Measurements from ENCODE around the gene CRTC3. TPM values are rescaled to one million over a fixed set of nuclear protein-coding genes. Genes with fewer than 3 reads are reported as not detected.
A peak's percentile ranks its signal among the peaks of the same experiment; 100 is the strongest.
"Not testable (repeated sequence)": the region's sequence is repeated elsewhere in the genome, so short reads cannot be mapped to it uniquely, and the experiment has no call there.

The CRTC3 gene
- polyA plus RNA-seq, 1 donor from 2014 or later: 25.9 TPM

- peaks cover 0 to 1% (median 0%) of the 10 kb centered on the region in 3 donors for H3K9me3 Mint-ChIP-seq
- peaks cover 1% of the 10 kb centered on the region for H3K36me3 Mint-ChIP-seq
- H3K4me3 Mint-ChIP-seq: peak overlapping the region; percentile 73 to 94 (median 82)
- H3K4me1 Mint-ChIP-seq: peaks cover 29 to 50% (median 48%) of the 10 kb centered on the region in 3 donors
- peaks cover 35% of the 10 kb centered on the region for H3K27me3 Mint-ChIP-seq
- H3K27ac Mint-ChIP-seq: peak overlapping the region in 1 of 3 donors; percentile 82
Measured at GRCh38 chr15:90664650-90665287, 135.0 kb downstream of the CRTC3 start.

GRCh38 chr15:90665288-90666134 lies 135.8 kb downstream of the CRTC3 start:
- Mint-ChIP-seq H3K27me3 (peaks cover 33% of the 10 kb centered on the region), H3K4me3 (peak overlapping the region; percentile 44 to 94 (median 86)), H3K9me3 (peaks cover 0 to 1% (median 0%) of the 10 kb centered on the region in 3 donors), H3K27ac (peak overlapping the region in 1 of 3 donors; percentile 82), H3K4me1 (peaks cover 27 to 43% (median 42%) of the 10 kb centered on the region in 3 donors), H3K36me3 (peaks cover 1% of the 10 kb centered on the region)

DNA sequence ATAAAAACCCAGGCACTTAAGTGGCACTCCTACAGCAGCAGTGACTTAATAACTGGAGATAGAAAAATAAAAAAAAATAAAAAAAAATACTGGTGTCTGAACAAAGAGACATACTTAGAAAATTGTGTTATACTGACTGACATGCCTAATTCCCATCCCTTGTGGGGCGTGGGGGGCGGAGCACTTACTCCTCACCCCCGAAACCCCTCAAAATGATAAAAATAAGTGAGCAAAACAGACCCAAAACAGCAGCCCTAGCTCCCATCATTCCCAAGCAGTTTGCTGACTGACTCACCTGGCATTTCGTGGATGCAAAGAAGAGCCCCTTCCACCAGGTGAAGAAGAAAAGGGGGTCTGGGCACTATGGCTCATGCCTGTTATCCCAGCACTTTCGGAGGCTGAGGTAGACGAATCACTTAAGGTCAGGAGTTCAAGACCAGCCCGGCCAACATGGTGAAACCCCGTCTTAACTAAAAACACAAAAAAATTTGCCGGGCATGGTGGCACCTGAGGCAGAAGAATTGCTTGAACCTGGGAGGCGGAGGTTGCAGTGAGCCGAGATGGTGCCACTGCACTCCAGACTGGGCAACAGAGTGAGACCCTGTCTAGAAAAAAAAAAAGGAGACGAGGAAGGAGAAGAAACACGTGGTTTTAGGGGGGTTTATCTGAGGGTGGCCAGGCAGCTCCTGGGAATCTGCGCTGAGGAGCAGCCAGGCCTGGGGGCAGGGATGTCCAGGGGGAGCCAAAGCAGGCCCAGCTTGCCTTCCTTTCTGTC lies 136.6 kb downstream of the CRTC3 start:
- Mint-ChIP-seq H3K4me1 (peaks cover 24 to 35% (median 34%) of the 10 kb centered on the region in 3 donors), H3K9me3 (peaks cover 0 to 1% (median 0%) of the 10 kb centered on the region in 3 donors), H3K36me3 (peaks cover 1% of the 10 kb centered on the region), H3K4me3 (peak overlapping the region; percentile 44 to 93 (median 84)), H3K27me3 (peaks cover 26% of the 10 kb centered on the region), H3K27ac (peak overlapping the region in 1 of 3 donors; percentile 20)

- H3K4me3 Mint-ChIP-seq: peak overlapping the region in 3 of 4 donors; percentile 44 to 77 (median 74)
- H3K27ac Mint-ChIP-seq: no peak overlapping the region
- H3K4me1 Mint-ChIP-seq: peaks cover 21 to 29% (median 26%) of the 10 kb centered on the region in 3 donors
- H3K27me3 Mint-ChIP-seq: peaks cover 21% of the 10 kb centered on the region
- peaks cover 1% of the 10 kb centered on the region for H3K36me3 Mint-ChIP-seq
- H3K9me3 Mint-ChIP-seq: peaks cover 0 to 1% (median 0%) of the 10 kb centered on the region in 3 donors
Measured at GRCh38 chr15:90667073-90667754, 137.5 kb downstream of the CRTC3 start.

DNA sequence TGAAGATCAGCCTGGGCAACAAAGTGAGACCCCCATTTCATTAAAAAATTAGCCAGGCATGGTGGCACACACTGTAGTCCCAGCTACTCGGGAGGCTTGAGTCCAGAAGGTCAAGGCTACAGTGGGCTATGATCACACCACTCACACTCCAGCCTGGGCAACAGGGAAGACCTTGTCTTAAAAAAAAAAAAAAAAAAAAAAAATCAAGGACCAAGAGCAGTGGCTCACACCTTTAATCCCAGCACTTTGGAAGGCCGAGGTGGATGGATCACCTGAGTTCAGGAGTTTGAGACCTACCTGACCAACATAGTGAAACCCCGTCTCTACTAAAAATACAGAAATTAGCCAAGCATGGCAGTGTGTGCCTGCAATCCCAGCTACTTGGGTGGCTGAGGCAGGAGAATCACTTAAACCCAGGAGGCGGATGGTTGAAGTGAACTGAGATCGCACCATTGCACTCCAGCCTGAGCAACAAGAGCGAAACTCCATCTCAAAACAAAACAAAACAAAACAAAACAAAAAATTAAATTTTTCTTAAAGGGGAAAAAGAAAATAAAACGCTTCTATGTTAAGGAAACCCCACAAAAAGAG lies 138.1 kb downstream of the CRTC3 start:
- peak overlapping the region in 1 of 4 donors; percentile 77 for H3K4me3 Mint-ChIP-seq
- peak overlapping the region in 1 of 3 donors; percentile 30 for H3K27ac Mint-ChIP-seq
- not testable (repeated sequence) for H3K9me3 Mint-ChIP-seq, H3K36me3 Mint-ChIP-seq
- H3K27me3 Mint-ChIP-seq: peaks cover 21% of the 10 kb centered on the region
- H3K4me1 Mint-ChIP-seq: peaks cover 21 to 28% (median 25%) of the 10 kb centered on the region in 3 donors

DNA sequence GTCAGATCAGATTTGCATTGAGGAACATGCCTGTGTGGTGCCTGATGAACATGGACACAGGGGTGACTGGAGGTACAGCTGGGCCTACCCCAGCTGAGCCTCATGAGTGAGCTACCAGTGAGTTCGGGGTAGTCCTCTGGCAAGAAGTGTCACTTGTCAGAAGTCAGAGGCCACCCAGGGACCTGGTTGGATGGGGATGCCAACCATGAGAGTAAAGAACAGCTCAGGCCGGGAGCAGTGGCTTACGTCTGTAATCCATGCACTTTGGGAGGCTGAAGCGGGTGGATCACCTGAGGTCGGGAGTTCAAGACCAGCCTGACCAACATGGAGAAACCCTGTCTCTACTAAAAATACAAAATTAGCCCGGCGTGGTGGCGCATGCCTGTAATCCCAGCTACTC lies 140.9 kb downstream of the CRTC3 start:
- not testable (repeated sequence) for H3K36me3 Mint-ChIP-seq, H3K27me3 Mint-ChIP-seq, H3K27ac Mint-ChIP-seq, H3K4me3 Mint-ChIP-seq, H3K9me3 Mint-ChIP-seq
- H3K4me1 Mint-ChIP-seq: peaks cover 9 to 13% (median 10%) of the 10 kb centered on the region in 3 donors

DNA sequence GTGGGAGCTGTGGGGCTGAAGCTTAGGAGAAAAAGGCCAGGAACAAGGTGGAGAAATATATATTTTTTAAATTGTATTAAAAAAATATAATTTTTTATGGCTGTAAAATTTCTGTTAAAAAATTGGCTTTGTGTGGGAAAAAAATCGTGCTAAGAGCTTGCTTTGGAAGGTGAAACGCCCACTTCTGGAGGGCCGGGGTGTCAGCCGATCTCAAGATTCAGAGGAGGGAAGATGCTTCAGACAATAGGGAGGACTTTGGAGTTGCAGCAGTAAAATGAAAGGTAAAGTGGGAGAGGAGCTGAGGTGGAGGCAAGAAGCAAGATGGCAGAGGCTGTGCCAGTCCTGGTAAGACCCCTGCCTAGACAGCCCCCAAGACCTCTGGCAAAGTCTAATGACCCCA lies 141.5 kb downstream of the CRTC3 start:
- H3K9me3 Mint-ChIP-seq: no peaks in the 10 kb centered on the region
- no peak overlapping the region for H3K27ac Mint-ChIP-seq
- H3K36me3 Mint-ChIP-seq: peaks cover 1% of the 10 kb centered on the region
- peaks cover 7% of the 10 kb centered on the region for H3K27me3 Mint-ChIP-seq
- peaks cover 5 to 10% (median 7%) of the 10 kb centered on the region in 3 donors for H3K4me1 Mint-ChIP-seq
- H3K4me3 Mint-ChIP-seq: no peak overlapping the region

GRCh38 chr15:90673357-90673756 lies 143.6 kb downstream of the CRTC3 start:
- H3K4me3 Mint-ChIP-seq, H3K27ac Mint-ChIP-seq, H3K27me3 Mint-ChIP-seq, H3K4me1 Mint-ChIP-seq, H3K36me3 Mint-ChIP-seq, H3K9me3 Mint-ChIP-seq: not testable (repeated sequence)

DNA sequence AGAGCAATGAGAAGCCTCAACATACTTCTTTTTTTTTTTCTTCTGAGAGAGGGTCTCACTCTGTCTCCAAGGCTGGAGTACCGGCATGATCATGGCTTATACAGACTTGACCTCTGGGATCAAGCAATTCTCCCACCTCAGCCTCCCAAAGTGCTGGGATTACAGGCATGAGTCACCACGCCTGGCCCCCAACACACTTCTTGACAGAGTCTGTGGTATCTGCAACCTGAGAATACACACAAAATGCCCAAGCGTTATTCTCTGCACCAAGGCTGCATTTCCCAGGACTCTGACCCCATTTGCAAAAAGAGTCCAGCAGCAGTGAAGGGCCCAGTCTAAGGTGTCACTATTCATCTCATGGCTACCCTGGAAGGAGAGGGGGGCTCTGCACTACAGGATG lies 144.8 kb downstream of the CRTC3 start:
- Mint-ChIP-seq H3K27ac (no peak overlapping the region), H3K4me1 (peaks cover 0 to 9% (median 5%) of the 10 kb centered on the region in 3 donors), H3K27me3 (no peaks in the 10 kb centered on the region), H3K4me3 (no peak overlapping the region), H3K36me3 (peaks cover 3% of the 10 kb centered on the region), H3K9me3 (peaks cover 0 to 4% (median 2%) of the 10 kb centered on the region in 3 donors)

- Mint-ChIP-seq H3K27me3 (no peaks in the 10 kb centered on the region), H3K4me1 (peaks cover 0 to 9% (median 5%) of the 10 kb centered on the region in 3 donors), H3K27ac (no peak overlapping the region), H3K36me3 (peaks cover 3% of the 10 kb centered on the region), H3K4me3 (no peak overlapping the region), H3K9me3 (peaks cover 0 to 4% (median 2%) of the 10 kb centered on the region in 3 donors)
Measured at GRCh38 chr15:90675464-90675863, 145.7 kb downstream of the CRTC3 start.

DNA sequence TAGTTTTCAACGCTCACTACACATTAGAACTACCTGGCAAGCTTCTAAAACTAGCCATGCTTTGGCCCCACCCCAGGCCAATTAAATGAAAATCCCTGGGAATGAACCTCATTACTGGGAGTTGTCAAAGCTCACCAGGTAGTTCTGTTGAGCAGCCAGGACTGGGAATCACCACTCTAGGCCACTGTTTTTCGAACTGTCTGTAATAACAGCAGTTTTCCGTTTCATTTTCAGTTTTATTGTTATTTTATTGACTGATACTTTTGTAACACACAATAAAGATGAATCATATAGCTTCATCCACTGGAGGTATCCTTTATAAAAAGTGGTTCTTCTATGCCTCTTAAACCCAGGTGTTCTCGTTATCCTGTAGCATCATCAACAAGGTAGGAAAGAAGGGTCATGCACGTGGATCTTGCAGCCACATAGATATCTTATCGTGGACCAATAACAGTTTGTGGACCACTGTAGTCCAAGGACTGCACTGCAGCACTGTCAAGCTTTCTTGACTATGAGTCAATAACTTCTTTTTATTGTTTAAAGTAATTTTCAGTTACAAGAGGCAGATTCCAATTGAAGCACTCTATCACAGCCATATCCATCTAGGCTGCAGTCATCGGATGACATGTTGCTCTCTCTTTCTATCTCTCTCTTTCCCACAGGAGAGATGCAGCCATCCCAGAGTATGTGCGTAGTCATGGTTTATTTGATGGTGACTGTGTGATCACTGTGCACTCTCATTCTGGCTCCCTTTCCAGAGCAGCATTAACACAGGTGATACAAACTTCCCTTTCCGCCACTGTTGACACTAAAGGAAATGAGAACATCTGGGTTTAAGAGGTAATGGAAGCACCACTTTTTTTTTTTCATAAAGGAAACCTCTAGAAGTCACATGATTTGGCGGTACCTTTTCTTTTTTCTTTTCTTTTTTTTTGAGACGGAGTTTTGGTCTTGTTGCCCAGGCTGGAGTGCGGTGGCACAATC lies 148.4 kb downstream of the CRTC3 start:
- Mint-ChIP-seq H3K36me3 (peaks cover 5% of the 10 kb centered on the region), H3K4me1 (peaks cover 0 to 9% (median 5%) of the 10 kb centered on the region in 3 donors), H3K27me3 (no peaks in the 10 kb centered on the region), H3K9me3 (peaks cover 0 to 4% (median 2%) of the 10 kb centered on the region in 3 donors), H3K4me3 (no peak overlapping the region), H3K27ac (no peak overlapping the region)

DNA sequence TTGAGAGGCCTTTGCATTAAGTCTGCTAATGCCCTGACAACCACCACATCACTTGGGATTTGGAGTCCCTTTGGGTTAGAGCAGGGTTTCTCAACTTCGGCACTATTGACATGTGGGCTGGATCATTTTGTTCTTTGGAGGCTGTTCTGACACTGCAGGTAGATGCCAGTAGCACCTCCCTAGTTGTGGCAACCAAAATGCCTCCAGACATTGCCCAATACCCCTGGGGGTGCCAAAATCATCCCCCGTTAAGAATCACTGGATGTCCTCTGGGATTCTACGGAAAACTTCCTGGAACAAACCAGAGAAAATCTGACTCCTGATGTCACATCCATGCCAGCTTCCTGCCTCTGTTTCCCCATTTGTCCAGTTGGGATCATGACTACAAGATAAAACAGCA lies 150.2 kb downstream of the CRTC3 start:
- Mint-ChIP-seq H3K9me3 (peaks cover 0 to 4% (median 2%) of the 10 kb centered on the region in 3 donors), H3K27ac (no peak overlapping the region), H3K27me3 (peaks cover 2% of the 10 kb centered on the region), H3K4me1 (peaks cover 0 to 9% (median 7%) of the 10 kb centered on the region in 3 donors), H3K4me3 (no peak overlapping the region), H3K36me3 (peaks cover 8% of the 10 kb centered on the region)

GRCh38 chr15:90680371-90680935 lies 150.7 kb downstream of the CRTC3 start:
- no peak overlapping the region for H3K4me3 Mint-ChIP-seq
- H3K27ac Mint-ChIP-seq: no peak overlapping the region
- H3K27me3 Mint-ChIP-seq: peaks cover 3% of the 10 kb centered on the region
- H3K9me3 Mint-ChIP-seq: peaks cover 0 to 4% (median 2%) of the 10 kb centered on the region in 3 donors
- peaks cover 8% of the 10 kb centered on the region for H3K36me3 Mint-ChIP-seq
- H3K4me1 Mint-ChIP-seq: peaks cover 0 to 11% (median 7%) of the 10 kb centered on the region in 3 donors
